Measurements from ENCODE around the gene BRD7.

The BRD7 gene

DNA sequence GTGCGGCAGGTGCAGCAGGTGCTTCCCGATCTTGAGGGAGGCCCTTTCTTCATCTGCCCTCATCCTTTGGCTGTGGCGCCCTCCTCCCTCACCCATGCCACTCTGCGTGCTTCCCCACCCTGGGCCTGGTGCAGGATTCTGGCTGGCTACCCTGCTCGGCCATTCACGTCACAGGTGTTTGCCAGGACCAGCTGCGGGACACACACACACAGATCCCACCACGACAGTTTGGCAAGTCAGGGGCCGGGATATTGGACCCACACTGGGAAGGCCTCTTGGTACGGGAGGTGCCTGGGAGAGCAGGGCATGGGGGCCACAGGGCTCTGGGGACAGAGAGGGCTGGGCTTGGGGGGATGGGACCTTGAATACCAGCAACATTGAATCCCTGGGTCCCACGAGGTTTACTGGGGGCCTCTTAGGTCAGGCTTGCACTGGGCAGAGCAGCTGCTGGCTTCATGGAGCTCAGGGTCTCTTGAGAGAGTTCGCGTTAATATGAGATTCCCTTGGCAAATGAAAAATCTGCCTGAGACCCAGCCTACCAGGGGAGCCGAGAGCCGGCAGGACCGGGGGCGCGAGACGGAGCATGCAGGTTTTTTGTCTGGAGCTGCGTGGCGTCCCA lies 87.3 kb downstream of the BRD7 start:
- no peak overlapping the region for H3K4me3 ChIP-seq (replicated peaks; ENCODE audit: low read depth, low read length)
- TF ChIP-seq, protein P1, sequence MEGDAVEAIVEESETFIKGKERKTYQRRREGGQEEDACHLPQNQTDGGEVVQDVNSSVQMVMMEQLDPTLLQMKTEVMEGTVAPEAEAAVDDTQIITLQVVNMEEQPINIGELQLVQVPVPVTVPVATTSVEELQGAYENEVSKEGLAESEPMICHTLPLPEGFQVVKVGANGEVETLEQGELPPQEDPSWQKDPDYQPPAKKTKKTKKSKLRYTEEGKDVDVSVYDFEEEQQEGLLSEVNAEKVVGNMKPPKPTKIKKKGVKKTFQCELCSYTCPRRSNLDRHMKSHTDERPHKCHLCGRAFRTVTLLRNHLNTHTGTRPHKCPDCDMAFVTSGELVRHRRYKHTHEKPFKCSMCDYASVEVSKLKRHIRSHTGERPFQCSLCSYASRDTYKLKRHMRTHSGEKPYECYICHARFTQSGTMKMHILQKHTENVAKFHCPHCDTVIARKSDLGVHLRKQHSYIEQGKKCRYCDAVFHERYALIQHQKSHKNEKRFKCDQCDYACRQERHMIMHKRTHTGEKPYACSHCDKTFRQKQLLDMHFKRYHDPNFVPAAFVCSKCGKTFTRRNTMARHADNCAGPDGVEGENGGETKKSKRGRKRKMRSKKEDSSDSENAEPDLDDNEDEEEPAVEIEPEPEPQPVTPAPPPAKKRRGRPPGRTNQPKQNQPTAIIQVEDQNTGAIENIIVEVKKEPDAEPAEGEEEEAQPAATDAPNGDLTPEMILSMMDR (IDR thresholded peaks at IDR 0.05; ENCODE audit: low read length, missing control alignments): no peak
- DNase-seq (ENCODE audit: low read depth): no peak

DNA sequence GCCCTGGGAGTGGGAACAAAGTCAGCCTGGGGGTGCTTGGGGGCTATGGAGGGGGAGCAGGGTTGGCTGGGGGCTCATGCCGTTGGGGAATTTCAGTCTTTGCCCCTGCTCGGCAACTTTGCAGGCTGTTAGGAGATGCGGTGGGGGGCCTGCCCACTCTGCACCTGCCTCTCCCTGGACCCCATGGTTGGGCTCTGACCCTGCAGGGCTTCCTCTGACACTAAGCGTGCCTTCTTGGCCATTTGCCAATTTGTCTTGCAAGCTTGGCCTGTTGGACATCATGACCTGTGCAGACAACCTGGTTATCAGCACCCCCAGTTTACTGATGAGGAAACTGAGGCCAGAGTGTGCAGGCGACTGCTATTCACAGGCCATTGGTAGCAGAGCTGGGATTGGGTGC lies 87.9 kb downstream of the BRD7 start:
- TF ChIP-seq, protein P1 (IDR thresholded peaks at IDR 0.05; ENCODE audit: low read length, missing control alignments): no peak
- H3K4me3 ChIP-seq (replicated peaks; ENCODE audit: low read depth, low read length): no peak overlapping the region
- DNase-seq (ENCODE audit: low read depth): no peak

DNA sequence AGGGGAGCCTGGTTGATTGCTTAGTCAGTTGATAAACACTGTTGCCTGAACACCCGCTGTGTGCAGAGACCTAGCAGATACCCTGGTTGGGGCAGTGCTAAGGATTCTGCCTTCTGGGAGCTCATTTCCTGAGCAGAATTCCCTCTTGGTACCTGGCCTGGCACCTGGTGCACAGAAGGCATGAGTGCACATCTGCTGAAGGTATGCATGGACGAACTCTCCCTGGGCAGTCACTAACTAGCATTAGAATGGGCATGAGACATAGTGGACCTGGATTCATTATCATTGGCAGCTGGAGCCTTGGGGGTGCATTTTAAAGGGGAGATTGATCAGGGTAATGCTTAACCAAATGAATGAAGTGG lies 89.3 kb downstream of the BRD7 start:
- TF ChIP-seq, protein P1 (IDR thresholded peaks at IDR 0.05; ENCODE audit: low read length, missing control alignments): no peak
- DNase-seq (ENCODE audit: low read depth): no peak
- no peak overlapping the region for H3K4me3 ChIP-seq (replicated peaks; ENCODE audit: low read depth, low read length)

DNA sequence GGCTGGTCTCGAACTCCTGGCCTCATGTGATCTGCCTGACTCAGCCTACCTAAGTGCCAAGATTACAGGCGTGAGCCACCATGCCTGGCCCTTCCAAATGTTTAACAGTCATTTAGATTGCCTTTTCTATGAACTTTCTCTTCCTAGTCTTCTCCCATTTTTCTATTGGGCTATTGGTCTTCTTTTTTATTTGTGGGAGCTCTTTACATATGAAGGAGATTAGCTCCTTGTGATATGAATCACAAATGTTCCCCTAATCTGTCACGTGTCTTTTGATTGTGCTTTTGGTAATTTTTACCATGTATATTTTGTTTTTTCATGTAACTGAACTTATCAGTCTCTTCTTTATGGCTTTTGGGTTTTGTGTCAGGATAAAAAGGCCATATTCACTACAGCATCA lies 90.5 kb downstream of the BRD7 start:
- TF ChIP-seq, protein P1 (IDR thresholded peaks at IDR 0.05; ENCODE audit: low read length, missing control alignments): no peak
- H3K4me3 ChIP-seq (replicated peaks; ENCODE audit: low read depth, low read length): no peak overlapping the region
- DNase-seq (ENCODE audit: low read depth): no peak

DNA sequence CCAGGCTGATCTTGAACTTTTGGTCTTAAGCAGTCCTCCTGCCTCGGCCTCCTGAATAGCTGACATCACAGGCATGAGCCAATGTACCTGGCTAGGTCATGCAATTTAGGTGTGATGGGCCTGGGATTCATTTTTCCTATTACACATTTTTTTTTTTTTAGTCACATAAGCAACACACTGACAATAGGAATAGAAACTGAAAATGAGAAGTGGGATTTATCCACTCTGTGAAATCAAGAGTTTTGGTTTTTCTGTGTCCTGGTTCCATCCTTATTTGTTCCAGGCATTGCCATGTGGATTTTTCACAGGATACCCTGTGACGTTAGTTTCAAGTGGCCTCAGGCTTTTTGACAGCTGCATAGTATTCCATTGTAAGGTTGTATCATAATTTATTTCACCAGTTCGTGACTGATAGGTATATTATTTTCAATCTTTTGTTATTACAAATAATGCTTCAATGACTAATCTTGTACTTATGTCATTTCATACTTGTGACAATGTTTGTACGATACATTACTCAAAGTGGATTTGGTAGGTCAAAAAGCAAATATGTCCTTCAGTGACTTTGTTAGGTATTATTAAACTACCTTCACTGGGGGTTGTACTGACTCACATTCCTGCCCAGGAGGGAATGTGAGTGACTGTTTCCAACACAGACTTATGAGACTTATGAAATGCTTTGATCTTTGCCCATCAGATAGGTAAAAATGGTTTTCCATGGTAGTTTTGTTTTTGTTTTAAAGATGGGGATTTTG lies 91.8 kb downstream of the BRD7 start:
- no peak for DNase-seq (ENCODE audit: low read depth)
- TF ChIP-seq, protein P1 (IDR thresholded peaks at IDR 0.05; ENCODE audit: low read length, missing control alignments): no peak
- H3K4me3 ChIP-seq (replicated peaks; ENCODE audit: low read depth, low read length): no peak overlapping the region

DNA sequence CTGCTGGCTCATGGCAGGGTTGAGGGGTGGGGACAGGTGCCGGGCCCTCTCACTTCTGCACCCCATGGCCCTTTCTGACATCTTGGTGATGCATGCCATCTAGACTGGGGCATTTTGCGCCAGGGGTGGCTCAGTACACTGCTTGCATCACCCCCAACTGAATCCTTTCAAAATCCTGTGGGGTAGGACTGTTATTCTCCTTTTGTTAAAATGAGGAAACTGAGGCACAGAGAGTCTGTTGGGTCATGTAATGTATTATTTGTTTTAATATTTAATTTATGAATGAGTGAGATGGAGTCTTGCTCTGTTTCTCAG lies 92.5 kb downstream of the BRD7 start:
- DNase-seq (ENCODE audit: low read depth): no peak
- TF ChIP-seq, protein P1 (IDR thresholded peaks at IDR 0.05; ENCODE audit: low read length, missing control alignments): no peak
- no peak overlapping the region for H3K4me3 ChIP-seq (replicated peaks; ENCODE audit: low read depth, low read length)

All from fibroblast of pulmonary artery (primary cell).